Activated naive CD8-positive, alpha-beta T cell treated with anti-CD3 and anti-CD28 coated beads, Interleukin-2, amount 10 ng/mL, durations not matched to agents 7 days and 5 days (primary cell): ENCODE measurements around the gene BANP. TPM values are rescaled to one million over a fixed set of nuclear protein-coding genes. Genes with fewer than 3 reads are reported as not detected.
A peak's percentile ranks its signal among the peaks of the same experiment; 100 is the strongest.
"Not testable (repeated sequence)": the region's sequence is repeated elsewhere in the genome, so short reads cannot be mapped to it uniquely, and the experiment has no call there.

ENCODE experiments used
- ATAC-seq: fragments of 150-1000 bp; cut with Tn5 transposase; one replicate; pipeline ENCODE4 v1.10.0; 2021; ENCODE audit warnings: low read depth, moderate library complexity
- POLR2A ChIA-PET: fragments of 350-600 bp; sonication (Branson Sonifier 250); formaldehyde crosslinking; loops from one replicate; lab custom pipeline; 2021; ENCODE audit warnings: antibody characterized with exemption; lab: Charles Lee
- DNase-seq: peaks from one replicate; pipeline ENCODE4 v3.0.0; 2021
- H3K27ac Mint-ChIP-seq: one replicate; pipeline ENCODE4 v1.8.0; 2022; ENCODE audit warnings: mild to moderate bottlenecking, mixed read lengths
- H3K27me3 Mint-ChIP-seq: one replicate; pipeline ENCODE4 v1.8.0; 2022; ENCODE audit warnings: mild to moderate bottlenecking, moderate library complexity, mixed read lengths
- H3K36me3 Mint-ChIP-seq: one replicate; pipeline ENCODE4 v1.8.0; 2021; ENCODE audit warnings: mild to moderate bottlenecking, mixed read lengths
- H3K4me1 Mint-ChIP-seq: one replicate; pipeline ENCODE4 v1.8.0; 2021; ENCODE audit warnings: mixed read lengths
- H3K4me3 Mint-ChIP-seq: one replicate; pipeline ENCODE4 v1.8.0; 2022; ENCODE audit warnings: mild to moderate bottlenecking, moderate library complexity, mixed read lengths
- H3K9me3 Mint-ChIP-seq: one replicate; pipeline ENCODE4 v1.8.0; 2021; ENCODE audit warnings: mixed read lengths
- total RNA-seq, 2 experiments: library from RNA; stranded (reverse); gene quantifications; one replicate each; pipeline ENCODE4 v1.2.3, GENCODE V29; 2021

BANP gene
- total RNA-seq, 2 experiments from 2014 or later: 50.2 to 55.1 TPM

DNA sequence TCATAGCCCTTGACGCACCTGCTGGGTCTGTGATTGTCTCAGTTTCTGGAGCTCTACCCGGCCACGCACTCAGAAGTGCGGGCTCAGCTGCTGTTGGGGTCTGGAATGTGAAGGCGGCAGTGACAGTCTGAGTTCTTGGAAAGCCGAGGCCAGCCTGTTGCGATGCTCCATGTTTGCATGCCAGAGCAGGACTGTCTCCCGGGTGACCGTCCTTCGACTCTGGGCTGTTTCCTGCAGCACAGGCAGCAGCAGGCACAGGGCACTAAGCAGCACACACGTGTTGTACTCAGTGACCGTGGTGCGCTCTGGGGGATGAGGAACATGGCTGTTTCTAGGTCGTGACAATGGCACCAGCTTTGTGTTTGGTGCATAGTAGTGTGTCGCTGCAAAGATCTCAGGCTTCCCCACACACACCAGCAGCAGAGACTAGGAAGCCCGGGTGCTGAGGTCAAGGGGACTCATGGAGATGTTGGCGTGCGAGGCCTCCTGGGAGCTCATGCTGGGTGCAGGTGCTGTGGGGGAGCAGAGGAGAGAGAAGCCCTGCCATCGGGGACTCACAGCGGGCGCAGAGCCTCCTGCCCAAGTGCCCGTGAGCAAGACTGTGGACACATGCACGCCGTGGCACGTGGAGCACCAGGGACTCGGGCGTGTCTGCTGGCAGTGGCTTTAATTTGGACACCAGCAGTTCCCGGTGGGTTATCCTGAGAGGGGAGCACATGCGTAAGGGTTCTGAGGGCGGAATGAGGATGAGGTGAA lies 84.8 kb downstream of the BANP start:
- H3K4me3 Mint-ChIP-seq, H3K27ac Mint-ChIP-seq, H3K36me3 Mint-ChIP-seq, ATAC-seq, H3K27me3 Mint-ChIP-seq, DNase-seq, POLR2A ChIA-PET, H3K9me3 Mint-ChIP-seq, H3K4me1 Mint-ChIP-seq: not testable (repeated sequence)

DNA sequence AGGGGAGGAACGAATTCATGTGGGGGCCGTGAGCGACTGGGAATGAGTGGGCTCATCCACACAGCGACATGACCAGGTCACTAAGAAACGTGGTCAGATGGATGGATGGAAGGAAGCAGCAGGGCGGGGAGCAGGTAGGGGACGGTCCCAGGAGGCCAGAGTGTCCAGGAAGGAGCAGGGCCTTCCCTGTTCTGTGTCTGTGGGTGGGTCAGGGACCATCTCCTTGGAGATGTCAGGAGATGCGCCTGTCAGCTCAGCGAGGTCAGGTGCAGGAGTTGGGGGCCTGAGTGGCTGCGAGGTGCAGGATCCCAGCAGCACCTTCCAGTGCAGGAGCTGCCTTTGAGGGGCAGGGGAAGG lies 85.4 kb downstream of the BANP start:
- H3K27me3 Mint-ChIP-seq, H3K4me1 Mint-ChIP-seq, POLR2A ChIA-PET, H3K36me3 Mint-ChIP-seq, H3K4me3 Mint-ChIP-seq, H3K9me3 Mint-ChIP-seq, H3K27ac Mint-ChIP-seq, DNase-seq, ATAC-seq: not testable (repeated sequence)

DNA sequence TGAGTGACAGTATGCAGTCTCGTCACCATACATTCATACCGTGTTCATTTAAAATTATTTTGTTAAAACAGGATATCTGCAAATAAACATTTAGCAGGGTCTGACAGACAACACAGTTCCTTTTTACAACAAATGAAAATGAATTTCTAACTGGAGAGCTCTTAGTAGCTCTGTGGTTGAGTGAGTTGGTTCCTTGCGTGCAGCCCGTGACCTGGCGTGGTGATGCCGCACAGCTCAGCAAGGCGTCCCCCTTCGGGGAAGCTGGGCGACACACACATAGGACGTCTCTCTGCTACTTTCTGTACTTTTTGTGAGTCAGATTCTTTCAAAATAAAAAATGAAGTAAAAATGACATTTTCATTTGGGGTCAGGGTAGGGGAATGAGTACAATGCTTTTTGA lies 86.1 kb downstream of the BANP start:
- not testable (repeated sequence) for H3K27ac Mint-ChIP-seq, H3K27me3 Mint-ChIP-seq, H3K36me3 Mint-ChIP-seq

DNA sequence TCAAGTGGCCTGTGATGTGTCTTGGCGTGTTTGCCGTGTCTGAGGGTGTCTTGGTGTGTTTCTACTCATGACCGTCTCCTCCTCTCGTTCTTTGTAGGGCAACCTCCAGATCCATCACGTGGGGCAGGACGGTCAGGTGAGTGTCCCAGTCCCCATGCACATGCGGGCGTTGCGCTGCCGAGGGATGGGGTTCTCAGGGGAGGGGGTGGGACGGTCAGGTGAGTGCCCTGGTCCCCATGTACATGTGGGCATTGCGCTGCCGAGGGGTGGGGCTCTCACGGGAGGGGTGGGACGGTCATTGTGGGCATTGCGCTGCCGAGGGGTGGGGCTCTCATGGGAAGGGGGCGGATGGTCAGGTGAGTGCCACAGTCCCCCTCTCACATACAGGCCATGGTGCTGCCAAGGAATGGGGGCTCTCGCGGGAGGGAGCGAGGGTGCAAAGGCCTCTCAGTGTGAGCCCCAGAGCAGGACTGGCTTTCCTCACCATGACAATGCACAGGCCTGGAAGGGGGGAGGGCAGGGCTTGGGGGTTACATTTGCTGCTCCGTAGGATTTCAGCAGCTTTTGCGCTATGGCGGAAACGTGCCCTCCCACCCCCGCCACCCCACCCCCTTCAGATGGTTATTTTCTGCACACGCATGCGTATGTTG lies 86.8 kb downstream of the BANP start:
- H3K27ac Mint-ChIP-seq, H3K4me1 Mint-ChIP-seq, H3K27me3 Mint-ChIP-seq, H3K9me3 Mint-ChIP-seq, ATAC-seq, H3K4me3 Mint-ChIP-seq, H3K36me3 Mint-ChIP-seq, POLR2A ChIA-PET, DNase-seq: not testable (repeated sequence)

More for the DNA sequence above, 86.1 kb downstream of the BANP start:
- H3K9me3 Mint-ChIP-seq, POLR2A ChIA-PET, DNase-seq, H3K4me1 Mint-ChIP-seq, H3K4me3 Mint-ChIP-seq, ATAC-seq: not testable (repeated sequence)

DNA sequence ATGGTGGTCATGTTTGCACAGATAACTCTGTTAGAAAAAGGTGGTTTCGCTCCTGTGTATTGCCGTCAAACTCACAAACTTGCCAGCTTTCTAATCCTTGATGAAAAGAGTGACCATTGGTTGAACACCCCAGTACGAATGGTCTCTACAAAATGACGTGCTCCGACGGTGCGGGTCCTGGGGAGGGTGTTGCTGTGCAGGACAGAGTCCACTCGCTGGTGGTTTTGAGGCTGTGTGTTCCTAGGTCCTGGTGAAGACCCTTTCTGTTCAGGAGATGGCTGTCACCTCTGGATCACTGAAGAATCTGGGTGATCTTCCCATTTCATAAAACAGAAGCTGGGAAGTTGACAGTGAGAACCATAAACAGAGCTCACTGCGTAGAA lies 87.3 kb downstream of the BANP start:
- H3K4me1 Mint-ChIP-seq, H3K27ac Mint-ChIP-seq, H3K9me3 Mint-ChIP-seq, H3K4me3 Mint-ChIP-seq, ATAC-seq, H3K36me3 Mint-ChIP-seq, H3K27me3 Mint-ChIP-seq, POLR2A ChIA-PET, DNase-seq: not testable (repeated sequence)

DNA sequence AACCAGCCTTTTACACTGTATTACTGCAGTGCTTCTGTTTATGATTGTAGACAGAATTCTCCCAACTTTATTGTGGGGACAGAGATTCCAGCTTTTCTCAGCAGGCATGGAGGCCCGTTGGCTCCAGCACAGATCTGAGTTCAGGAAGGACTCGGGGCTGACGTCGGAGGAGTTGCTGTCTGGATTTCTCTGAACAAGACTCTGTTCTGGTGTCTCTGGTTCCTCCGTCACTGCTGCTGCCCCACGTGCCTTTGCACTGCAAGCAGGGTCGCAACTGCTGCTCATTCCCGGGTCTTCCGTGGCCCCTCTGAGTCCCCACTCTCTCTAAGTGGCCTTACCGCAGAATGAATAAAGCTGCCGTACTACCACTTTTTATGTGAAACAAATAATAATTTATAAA lies 88.4 kb downstream of the BANP start:
- H3K27ac Mint-ChIP-seq: no peak overlapping the region
- POLR2A ChIA-PET: no interaction called here

DNA sequence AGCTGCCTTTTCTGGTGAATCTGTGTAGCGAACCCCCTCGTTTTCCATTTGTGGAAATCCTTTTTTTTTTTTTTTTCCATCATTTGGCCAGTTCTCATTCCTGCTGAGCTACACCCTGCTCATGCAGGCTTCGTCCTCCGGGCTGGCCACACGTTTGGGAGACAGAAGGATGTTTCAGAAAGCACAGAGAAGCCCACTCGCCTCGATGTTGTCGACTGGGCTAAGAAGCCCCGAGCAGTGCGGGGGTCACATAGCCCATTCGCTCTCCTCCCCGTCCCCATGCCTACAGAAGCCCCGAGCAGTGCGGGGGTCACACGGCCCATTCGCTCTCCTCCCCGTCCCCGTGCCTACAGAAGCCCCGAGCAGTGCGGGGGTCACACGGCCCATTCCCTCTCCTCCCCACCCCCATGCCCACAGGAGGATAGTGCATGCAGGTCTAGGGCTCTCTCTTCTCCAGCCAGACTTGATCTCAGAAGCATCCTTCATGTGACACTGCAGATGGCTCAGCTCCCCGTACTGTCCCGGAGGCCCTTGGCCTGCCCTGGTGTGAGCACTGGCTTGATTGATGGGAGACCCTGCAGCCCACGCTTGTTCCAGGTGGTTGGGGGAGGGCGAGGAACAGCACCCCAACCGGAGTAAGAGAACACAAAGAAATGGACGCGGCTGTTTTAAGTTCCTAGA lies 89.1 kb downstream of the BANP start:
- H3K36me3 Mint-ChIP-seq, H3K27ac Mint-ChIP-seq, H3K4me3 Mint-ChIP-seq, DNase-seq, H3K4me1 Mint-ChIP-seq, POLR2A ChIA-PET, ATAC-seq, H3K9me3 Mint-ChIP-seq, H3K27me3 Mint-ChIP-seq: not testable (repeated sequence)

More for the DNA sequence above, 88.4 kb downstream of the BANP start:
- ATAC-seq (no peak), DNase-seq (no peak)
- Mint-ChIP-seq H3K9me3 (no peaks in the 10 kb centered on the region), H3K27me3 (no peaks in the 10 kb centered on the region), H3K36me3 (peaks cover 1% of the 10 kb centered on the region), H3K4me1 (no peaks in the 10 kb centered on the region), H3K4me3 (no peak overlapping the region)

DNA sequence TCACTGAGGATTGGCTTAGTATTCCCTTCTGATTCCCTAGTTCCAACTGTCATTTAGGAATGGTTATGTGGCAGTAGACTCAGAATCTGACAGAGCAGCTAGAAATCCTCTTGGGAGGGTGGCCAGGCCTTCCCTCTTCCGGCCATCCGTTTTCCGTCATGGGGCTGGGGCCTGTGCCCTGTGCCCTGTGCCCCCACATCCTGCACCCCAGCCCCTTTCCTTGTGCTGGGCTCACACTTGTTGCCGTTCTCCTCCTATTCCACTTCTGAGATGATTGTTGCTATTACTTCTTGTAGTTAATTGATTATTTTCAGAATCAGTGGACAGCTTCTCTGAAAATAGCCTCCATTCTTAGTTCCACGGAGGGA lies 89.6 kb downstream of the BANP start:
- H3K27me3 Mint-ChIP-seq, H3K4me1 Mint-ChIP-seq, H3K4me3 Mint-ChIP-seq, H3K9me3 Mint-ChIP-seq, ATAC-seq, DNase-seq, H3K27ac Mint-ChIP-seq, POLR2A ChIA-PET, H3K36me3 Mint-ChIP-seq: not testable (repeated sequence)

DNA sequence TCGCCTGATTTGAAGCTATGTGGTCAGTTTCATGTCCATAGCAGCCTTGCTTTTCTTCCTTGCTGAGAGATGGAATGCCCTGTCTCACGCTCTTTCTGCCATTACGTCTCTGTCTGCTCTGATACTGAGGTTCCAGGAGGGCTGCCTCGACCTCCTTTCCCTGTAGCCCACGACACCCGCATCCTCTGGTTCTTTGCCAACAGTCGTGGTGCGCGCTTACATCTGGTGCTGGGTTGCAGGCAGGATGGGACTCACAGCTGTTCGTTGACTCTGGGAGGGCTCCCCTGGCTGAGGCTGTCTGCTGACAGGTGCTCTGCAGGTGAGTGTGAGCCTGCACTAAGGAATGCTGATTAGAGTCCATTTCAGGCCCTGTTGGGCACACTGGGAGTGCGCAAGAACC lies 90.3 kb downstream of the BANP start:
- ATAC-seq, POLR2A ChIA-PET, H3K27ac Mint-ChIP-seq: not testable (repeated sequence)

DNA sequence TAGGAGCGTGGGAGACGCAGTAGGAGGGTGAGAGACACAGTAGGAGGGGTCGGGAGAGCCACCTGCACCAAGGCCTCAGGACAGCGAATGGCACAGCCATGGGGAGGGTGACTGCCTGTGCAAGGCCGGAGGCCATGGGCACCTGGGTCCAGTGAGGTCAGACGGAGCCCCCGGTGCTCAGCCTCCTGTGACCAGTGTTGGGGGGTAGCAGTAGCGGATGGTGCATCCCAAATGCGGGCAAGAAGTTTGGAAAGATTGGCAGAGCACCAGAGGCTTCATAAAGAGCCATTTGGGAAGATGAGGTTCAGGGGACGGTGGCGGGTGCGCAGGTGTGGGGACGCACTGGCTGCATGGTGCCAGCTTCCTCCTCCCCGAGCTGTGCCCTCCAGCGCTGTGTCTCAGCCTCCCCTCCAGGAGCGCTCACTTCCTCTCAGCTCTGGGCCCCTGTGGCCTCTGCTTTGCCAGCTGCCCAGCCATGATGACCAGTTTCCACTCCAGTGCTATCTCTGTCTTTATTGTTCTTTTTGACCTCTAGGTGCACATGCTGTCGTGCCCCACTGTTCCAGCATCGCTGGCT lies 90.8 kb downstream of the BANP start:
- H3K27ac Mint-ChIP-seq, H3K9me3 Mint-ChIP-seq, H3K36me3 Mint-ChIP-seq, ATAC-seq, POLR2A ChIA-PET, DNase-seq, H3K4me3 Mint-ChIP-seq, H3K27me3 Mint-ChIP-seq, H3K4me1 Mint-ChIP-seq: not testable (repeated sequence)

More for the DNA sequence above, 90.3 kb downstream of the BANP start:
- H3K9me3 Mint-ChIP-seq, H3K4me1 Mint-ChIP-seq, H3K36me3 Mint-ChIP-seq, H3K4me3 Mint-ChIP-seq, H3K27me3 Mint-ChIP-seq, DNase-seq: not testable (repeated sequence)

DNA sequence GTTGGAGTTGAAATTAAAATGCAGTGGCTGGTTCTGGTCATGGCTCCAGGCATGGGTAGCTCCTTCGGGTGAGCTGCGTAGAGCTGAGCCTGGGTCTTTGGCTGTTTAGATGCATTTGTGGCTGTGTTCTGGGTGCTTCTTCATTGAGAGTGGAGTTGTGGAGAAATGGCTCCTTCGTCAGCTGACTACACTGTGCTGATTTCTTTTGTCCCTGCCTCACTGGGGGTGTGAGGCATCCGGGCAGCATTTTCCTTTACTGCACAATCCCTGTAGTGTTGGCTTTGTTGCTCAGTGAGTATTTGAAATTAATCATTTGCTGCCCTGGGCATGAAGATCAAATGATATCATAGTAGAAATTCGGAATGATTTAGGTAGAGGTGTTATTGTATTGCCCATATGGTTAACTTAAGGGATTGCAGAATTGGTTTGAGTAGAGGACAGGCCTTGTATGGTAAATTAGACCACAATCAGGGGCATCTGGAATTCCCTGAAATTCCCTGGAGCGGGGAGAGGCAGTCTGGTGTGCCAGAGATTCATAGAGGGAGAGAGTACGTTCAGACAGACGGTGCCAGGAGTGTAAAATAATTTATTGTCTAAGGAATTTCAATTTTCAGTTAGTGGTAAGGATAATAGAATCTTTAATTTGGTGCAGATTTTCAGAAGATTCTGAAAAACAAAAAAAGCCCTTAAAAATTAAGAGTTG lies 92.1 kb downstream of the BANP start:
- H3K4me1 Mint-ChIP-seq, H3K36me3 Mint-ChIP-seq, DNase-seq, H3K4me3 Mint-ChIP-seq, H3K27me3 Mint-ChIP-seq, POLR2A ChIA-PET, H3K9me3 Mint-ChIP-seq, ATAC-seq: not testable (repeated sequence)
- peak overlapping the region; percentile 1 for H3K27ac Mint-ChIP-seq

DNA sequence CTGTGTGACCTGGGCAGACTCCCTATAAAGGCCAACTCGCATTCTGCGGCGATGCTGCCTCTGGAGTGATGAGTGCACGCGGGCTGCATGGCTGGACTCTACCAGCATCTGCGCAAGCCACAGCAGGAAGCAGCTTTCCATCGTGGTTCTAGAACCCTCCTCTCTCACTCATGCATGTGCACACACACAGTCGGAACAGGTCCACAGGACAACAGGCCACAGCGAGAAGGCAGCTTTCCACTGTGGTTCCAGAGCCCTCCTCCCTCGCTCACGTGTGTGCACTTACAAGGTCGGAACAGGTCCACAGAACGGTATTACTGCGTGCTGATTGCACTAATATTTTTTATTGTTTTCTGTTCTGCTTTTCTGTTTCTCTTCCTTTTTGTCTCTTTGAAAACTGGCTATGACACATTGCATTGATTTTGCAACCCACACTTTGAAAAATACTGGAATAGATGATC lies 92.9 kb downstream of the BANP start:
- H3K4me1 Mint-ChIP-seq, H3K36me3 Mint-ChIP-seq, H3K4me3 Mint-ChIP-seq, H3K27me3 Mint-ChIP-seq, POLR2A ChIA-PET, H3K27ac Mint-ChIP-seq, DNase-seq, H3K9me3 Mint-ChIP-seq, ATAC-seq: not testable (repeated sequence)

DNA sequence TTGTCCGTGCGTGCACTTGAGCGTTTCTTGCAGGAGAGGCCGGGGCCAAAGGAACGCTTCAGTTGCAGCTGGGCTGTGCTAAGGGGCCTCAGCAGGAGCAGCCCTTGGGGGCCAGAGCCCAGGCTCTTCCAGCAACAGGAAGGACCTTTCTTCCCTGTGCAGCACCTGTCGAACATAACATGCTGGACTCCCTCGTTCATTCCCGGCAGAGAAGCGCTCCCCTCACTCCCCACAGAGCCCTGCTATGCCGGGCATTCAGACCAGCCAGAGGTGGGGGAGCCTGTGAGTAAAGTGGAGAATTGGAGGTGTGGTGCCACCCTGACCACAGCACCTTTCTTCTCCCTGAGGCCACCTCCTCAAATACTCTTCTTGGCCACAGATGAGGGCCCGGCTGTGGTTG lies 94.1 kb downstream of the BANP start:
- H3K27ac Mint-ChIP-seq, H3K4me1 Mint-ChIP-seq, ATAC-seq, H3K4me3 Mint-ChIP-seq, H3K27me3 Mint-ChIP-seq, H3K36me3 Mint-ChIP-seq, H3K9me3 Mint-ChIP-seq, DNase-seq, POLR2A ChIA-PET: not testable (repeated sequence)
